NCI-H128 (cell line): ENCODE data around the gene AREG.

Experiments used
- DNase-seq: peaks from one replicate; lab custom pipeline; 2025; ENCODE audit not compliant: unreplicated experiment; lab: John Stamatoyannopoulos, UW

Gene AREG

DNA sequence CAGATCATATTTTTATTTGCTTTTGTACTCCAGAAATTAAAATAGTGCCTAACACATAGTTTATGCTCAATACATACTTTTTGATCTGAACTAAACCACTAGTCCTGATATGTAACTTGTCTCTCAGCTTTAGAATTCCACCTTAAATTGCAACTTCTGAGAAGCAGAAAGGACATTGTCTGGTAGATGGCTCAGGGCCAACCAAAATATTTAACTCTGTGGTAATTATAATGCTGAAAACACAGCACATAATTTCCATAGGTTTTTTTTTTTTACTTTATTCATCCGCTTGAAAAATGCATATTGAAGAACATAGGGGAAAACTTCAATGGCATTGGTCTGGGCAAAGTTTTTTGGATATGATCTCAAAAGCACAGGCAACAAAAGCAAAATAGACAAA, 59.3 kb downstream of the AREG start:
- no peak for DNase-seq
